Sigmoid colon (tissue), 4 donors: ENCODE measurements around the gene BEND6.

Source experiments
- CTCF ChIP-seq, 4 experiments: fragments of 450-650 bp in 3 of 4; fragments of 200-600 bp in 1 of 4; IDR thresholded peaks; one replicate each; pipeline ENCODE4 v1.5.1; 2016 to 2019; ENCODE audit warnings: antibody characterized with exemption in 4 of 4, mild to moderate bottlenecking in 3 of 4, moderate library complexity in 2 of 4
- EP300 ChIP-seq, 4 donors: sonication (generic); formaldehyde crosslinking; IDR thresholded peaks; one replicate each; pipeline ENCODE4 v1.6.1; 2017; ENCODE audit warnings: antibody characterized with exemption in 4 of 4
- POLR2A ChIP-seq, 2 donors: fragments of 450-650 bp; IDR thresholded peaks; one replicate each; pipeline ENCODE4 v1.6.1; 2016; ENCODE audit warnings: antibody characterized with exemption in 2 of 2, mild to moderate bottlenecking in 2 of 2, moderate library complexity in 2 of 2
- POLR2AphosphoS5 ChIP-seq, 4 donors: sonication (generic); formaldehyde crosslinking; IDR thresholded peaks; one replicate each; pipeline ENCODE4 v1.6.1; 2017; ENCODE audit warnings: antibody characterized with exemption in 4 of 4

- no peak for TF ChIP-seq CTCF (IDR thresholded peaks at IDR 0.05)
- no peak for TF ChIP-seq EP300 (IDR thresholded peaks at IDR 0.05)
- no peak for TF ChIP-seq POLR2A (IDR thresholded peaks at IDR 0.05)
- TF ChIP-seq POLR2AphosphoS5 (IDR thresholded peaks at IDR 0.05), result no peak
These were observed 69.9 kb downstream of the BEND6 start for GRCh38 chr6:57024775-57025174.
